Tongue (tissue), 2 donors: Measurements from ENCODE around the gene DSC1. TPM values are rescaled to one million over a fixed set of nuclear protein-coding genes. Genes with fewer than 3 reads are reported as not detected.
A peak's percentile ranks its signal among the peaks of the same experiment; 100 is the strongest.
"Not testable (repeated sequence)": the region's sequence is repeated elsewhere in the genome, so short reads cannot be mapped to it uniquely, and the experiment has no call there.

ENCODE experiments used
- DNase-seq: peaks from one replicate; pipeline ENCODE4 v3.0.0-alpha.2; 2015
- total RNA-seq: library from RNA; depleted of rRNA; stranded (reverse); fragments of >200 nt; gene quantifications from one replicate; pipeline ENCODE4 v1.2.3, GENCODE V29; 2014

Gene DSC1, protein sequence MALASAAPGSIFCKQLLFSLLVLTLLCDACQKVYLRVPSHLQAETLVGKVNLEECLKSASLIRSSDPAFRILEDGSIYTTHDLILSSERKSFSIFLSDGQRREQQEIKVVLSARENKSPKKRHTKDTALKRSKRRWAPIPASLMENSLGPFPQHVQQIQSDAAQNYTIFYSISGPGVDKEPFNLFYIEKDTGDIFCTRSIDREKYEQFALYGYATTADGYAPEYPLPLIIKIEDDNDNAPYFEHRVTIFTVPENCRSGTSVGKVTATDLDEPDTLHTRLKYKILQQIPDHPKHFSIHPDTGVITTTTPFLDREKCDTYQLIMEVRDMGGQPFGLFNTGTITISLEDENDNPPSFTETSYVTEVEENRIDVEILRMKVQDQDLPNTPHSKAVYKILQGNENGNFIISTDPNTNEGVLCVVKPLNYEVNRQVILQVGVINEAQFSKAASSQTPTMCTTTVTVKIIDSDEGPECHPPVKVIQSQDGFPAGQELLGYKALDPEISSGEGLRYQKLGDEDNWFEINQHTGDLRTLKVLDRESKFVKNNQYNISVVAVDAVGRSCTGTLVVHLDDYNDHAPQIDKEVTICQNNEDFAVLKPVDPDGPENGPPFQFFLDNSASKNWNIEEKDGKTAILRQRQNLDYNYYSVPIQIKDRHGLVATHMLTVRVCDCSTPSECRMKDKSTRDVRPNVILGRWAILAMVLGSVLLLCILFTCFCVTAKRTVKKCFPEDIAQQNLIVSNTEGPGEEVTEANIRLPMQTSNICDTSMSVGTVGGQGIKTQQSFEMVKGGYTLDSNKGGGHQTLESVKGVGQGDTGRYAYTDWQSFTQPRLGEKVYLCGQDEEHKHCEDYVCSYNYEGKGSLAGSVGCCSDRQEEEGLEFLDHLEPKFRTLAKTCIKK
- total RNA-seq, result 1.1 TPM

DNA sequence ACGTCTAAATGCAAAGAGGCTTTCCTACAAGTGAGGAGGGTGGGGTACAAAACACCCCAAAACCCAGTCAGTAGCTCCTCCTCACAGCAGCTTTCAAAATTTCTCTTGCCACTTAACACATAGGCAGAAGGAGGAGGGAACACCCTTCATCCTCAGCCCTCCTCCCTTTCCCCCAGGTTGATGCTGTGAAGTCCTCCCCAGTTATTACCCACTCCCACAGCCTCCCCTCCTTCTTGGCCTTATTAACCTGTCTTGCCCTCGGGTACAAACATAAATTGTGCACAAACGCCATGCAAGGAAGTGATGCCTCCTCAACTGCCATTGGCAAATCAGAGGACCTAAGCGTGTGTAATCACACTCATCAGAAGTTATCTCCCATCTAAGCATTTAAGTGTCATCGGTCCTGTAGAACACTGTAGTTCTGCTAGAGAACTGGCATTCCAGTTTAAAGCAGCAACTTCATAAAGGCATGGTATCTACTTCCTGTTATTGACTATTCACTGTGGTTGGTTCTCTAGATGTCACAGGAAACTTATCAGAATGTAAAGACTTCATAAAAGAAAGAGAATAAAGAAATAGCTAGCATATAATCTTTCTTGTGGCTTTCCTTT is at the start of gene DSC1:
DSC1 (minus strand) TSS at position 32 of the 611 bp plus-strand sequence. CDS start 262 bp downstream, outside the sequence.
- DNase-seq, result no peak

DNA sequence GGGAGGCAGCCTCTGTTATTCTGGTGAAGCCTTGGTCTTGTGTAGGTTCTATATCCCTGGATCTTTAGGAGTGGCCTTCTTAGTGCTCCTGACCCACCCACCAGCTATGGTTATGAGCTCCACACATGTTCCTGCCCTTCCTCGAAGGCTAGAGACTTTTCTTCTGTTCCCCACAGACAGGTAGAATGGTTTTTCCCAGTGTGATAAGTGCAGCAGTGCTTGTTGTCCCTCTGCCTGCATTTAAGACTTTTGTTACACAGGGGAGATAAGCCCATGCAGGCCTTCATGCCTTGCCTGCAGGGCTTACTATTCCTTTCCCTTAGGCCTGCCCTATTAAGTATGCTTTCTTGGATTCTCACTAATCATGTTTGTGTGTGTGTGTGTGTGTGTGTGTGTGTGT is 48.4 kb upstream of the DSC1 start:
- no peak for DNase-seq

- DNase-seq, result no peak
Measured at GRCh38 chr18:31209041-31209440, 46.4 kb upstream of the DSC1 start.

- no peak for DNase-seq
Measured at GRCh38 chr18:31207391-31207790, 44.7 kb upstream of the DSC1 start.

- DNase-seq, result peak; percentile 17
Measured at GRCh38 chr18:31206787-31207381, 44.2 kb upstream of the DSC1 start.

DNA sequence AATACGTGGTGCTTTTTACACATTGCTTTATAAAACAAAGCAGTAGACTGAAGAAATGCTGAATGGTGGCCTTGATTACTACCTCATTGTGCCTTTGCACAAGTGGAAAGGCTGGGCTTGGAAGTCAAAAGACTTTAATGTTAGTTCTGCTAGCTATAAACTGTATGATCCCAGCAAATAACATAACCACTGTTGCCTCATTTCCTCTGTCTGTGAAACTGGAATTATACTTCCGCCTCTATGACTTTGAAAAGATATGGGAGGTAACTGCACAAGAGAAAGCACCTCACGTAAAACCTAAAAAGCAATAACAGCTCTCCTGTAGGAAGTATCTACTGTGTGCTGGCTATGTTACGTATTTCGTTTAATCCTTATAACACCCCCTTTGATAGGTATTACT is 43.4 kb upstream of the DSC1 start:
- DNase-seq, result no peak

DNA sequence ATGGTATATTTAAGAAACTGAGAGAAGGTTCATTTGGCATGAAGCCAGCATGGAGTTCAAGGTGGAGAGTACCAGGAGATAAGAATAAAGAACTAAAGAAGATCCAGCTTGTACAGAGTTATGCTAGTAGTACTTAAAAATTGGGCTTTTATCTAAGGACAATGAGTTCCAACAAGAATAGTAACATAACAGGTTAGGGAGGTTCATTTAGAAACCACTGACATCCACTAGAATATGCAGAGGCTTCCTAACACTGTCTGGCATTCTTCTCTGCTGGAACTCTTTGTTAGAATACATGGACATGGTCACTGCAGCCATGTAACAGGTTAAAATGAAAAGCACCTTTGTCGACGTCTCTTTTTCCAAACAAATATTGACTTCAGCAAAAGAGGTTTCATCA is 42.6 kb upstream of the DSC1 start:
- DNase-seq, result peak; percentile 17

DNA sequence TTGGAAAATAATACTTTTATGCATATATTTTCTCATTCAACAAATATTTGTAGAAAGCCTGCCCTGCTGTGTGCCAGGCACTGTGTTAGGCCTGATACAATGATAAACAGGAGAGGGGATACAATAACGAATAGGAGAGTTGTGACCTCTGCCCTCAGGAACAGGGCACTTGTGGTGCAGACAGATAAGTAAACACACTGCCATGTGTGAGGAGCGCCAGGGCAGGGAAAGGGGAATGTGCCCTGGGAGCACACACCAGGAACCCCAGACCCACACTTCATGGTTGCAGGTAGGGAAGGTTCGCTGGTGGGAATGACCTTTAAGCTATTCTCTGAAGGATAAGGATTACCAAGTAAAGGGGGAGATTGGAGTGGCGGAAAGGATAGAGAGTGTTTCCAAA is 42.2 kb upstream of the DSC1 start:
- no peak for DNase-seq

GRCh38 chr18:31204166-31204565 is 41.5 kb upstream of the DSC1 start:
- DNase-seq, result no peak

- no peak for DNase-seq
Measured at GRCh38 chr18:31203794-31204148, 41.1 kb upstream of the DSC1 start.

- DNase-seq, result no peak
Measured at GRCh38 chr18:31203096-31203793, 40.6 kb upstream of the DSC1 start.

GRCh38 chr18:31199190-31199769 is 36.6 kb upstream of the DSC1 start:
- no peak for DNase-seq

DNA sequence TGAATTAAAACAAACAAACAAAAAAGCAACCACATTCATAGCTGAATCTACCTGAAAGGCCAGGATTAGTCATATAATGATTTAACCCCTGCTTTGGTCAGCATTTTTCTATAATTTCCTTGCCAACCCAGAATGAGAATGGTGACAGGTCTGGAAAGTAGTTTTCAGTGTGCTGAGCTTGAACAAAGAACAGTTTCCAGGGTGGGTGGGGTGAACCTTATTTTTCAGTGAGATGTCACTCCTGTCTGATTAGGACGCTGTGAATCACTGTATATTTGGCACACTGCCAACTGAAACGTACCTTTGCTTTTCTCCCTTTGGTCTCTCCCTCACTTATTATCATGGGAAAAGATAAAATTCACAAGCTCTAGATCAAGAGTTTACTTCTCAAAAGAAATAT is 35.0 kb upstream of the DSC1 start:
- DNase-seq, result no peak

GRCh38 chr18:31195063-31195462 is 32.4 kb upstream of the DSC1 start:
- no peak for DNase-seq

- DNase-seq, result no peak
Measured at GRCh38 chr18:31192086-31192776, 29.6 kb upstream of the DSC1 start.

DNA sequence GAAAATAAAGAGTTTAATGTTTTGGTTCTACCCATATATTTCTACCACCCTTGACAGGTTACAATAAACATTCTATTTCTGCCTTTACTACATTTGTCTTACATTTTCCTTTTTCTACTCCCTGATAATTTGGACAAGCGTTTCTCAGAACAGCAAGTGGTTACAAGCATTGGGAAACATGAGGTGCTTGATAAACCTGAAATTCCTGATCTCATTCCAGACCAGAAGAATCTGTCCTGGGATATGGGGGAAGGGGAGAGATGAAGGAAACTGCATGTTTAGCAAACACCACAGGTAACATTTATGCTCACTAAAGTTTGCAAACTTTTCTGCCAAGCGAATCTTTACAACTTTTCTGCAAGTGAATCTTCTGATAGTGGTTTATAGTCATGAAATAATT is 28.3 kb upstream of the DSC1 start:
- no peak for DNase-seq

- no peak for DNase-seq
Measured at GRCh38 chr18:31189757-31190156, 27.1 kb upstream of the DSC1 start.

GRCh38 chr18:31185186-31185950 is 22.7 kb upstream of the DSC1 start:
- DNase-seq, result peak; percentile 37

GRCh38 chr18:31183302-31183701 is 20.6 kb upstream of the DSC1 start:
- DNase-seq, result no peak

DNA sequence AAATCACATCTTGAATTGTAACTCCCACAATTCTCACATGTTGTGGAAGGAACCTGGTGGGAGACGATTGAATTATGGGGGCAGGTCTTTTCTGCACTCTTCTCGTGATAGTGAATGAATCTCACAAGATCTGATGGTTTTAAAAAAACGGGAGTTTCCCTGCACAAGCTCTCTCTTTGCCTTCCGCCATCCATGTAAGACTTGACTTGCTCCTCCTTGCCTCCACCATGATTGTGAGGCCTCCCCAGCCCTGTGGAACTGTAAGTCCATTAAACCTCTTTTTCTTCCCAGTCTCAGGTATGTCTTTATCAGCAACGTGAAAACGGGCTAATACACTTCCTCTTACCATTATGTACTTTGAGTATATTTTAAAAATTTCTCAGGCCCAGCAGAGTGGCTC is 14.7 kb upstream of the DSC1 start:
- not testable (repeated sequence) for DNase-seq
